A204.1 (cell line): ENCODE results near the gene SSBP2.

ENCODE experiments used
- FAIRE-seq: peaks from 2 replicates; lab custom pipeline; 2012; peaks lifted over from hg19 to GRCh38; lab: Jason Lieb, UNC

Gene SSBP2

DNA sequence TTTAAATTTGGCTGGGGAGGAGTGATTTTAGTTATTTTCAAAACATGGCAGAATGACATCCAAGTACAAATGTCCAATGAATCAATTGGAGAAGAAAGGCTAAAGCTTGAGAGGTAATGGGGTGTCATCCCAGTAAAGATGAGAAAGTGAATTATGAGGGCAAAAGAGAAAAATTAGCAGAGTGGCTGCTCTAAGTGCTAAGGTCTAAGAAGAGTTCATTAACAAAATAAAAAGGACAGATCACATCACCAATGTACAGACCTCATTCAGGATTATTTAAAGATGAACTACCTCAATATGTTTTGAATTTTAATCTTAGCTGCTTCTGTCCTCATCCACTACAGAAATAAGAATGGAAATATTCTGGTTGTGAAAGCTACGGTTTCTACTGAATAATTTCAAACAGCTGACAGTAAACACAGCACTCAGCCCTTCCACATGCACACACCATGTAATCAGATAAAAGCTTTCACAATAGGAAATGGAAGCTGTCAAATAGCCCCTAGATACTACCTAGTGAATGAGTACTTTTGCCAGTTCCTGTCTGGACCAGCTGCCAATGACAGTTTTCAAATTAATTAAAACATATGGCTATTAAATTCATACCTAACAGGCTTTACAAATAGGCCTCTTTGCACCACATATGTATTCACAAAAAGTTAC lies 171.5 kb downstream of the SSBP2 start:
- no peak for FAIRE-seq

DNA sequence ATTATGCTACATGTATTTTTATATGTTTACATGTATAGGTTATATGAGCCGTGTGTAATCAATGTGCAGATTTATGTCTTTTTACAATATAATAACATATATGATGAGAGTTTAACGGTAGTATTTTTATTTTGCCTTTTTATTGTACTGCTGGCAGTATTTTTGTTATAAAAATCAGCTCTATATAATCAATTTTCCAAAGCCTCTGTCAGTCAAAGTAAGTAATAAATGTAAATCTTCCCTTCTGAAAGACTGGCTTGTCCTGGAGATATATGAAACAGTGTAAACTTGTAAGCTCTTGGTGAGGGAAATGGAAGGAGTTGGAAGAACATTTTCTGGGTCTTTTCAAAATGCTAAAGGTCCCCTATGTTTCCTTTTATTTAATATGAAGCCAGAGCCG lies 173.8 kb downstream of the SSBP2 start:
- FAIRE-seq: no peak

DNA sequence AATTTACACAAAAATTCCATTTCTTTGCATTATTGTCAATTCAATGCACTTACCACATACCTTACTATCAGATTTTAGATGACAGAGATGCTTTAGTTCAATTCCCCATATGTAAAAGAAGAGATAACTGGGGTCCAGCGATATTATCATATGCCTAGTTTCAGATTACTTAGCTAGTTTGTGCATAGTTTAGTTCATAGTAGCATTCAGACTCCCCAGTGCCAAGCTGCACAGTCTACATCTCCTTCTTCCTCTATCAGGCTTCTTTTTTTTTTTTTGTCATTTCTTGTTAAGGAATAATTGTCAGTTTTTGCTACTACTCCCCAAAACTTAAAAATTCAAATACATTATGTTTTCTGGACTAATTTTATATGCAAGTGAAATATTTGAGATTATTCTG lies 175.0 kb downstream of the SSBP2 start:
- no peak for FAIRE-seq

DNA sequence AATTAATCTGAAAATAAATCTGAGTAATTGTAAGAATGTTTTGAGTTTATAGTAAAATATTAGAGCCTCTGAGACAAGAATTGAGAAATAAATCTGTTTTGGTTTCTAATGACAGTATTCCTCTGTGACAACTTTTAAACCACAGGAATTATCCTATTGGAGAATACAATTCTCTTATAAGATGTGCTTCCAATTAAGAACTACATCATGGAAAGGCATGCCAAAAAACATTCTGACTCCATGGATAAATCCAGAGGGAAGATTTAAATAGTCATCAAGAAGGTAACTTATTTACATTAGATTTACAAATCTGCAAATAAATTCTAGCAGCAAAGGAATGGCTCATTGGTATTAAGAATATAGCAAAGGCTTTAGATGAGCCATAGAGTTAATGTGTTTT lies 178.7 kb downstream of the SSBP2 start:
- peak; percentile 30 for FAIRE-seq

DNA sequence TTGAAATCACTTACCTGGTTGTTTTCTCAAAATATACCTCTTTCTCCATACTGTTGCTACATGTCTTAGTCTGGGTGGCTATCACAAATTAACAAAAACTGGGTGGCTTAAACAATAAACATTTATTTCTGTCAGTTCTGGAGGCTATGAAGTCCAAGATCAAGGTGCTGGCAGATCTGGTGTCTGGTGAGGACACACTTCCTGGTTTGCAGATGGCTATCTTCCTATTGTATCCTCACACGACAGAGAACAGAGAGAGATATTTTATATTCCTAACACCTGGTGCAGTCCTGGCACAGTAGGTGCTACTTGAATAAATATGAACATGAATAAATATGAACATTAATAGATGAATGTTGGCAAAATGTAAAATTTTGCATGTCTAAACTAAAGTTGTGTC lies 192.7 kb downstream of the SSBP2 start:
- no peak for FAIRE-seq

DNA sequence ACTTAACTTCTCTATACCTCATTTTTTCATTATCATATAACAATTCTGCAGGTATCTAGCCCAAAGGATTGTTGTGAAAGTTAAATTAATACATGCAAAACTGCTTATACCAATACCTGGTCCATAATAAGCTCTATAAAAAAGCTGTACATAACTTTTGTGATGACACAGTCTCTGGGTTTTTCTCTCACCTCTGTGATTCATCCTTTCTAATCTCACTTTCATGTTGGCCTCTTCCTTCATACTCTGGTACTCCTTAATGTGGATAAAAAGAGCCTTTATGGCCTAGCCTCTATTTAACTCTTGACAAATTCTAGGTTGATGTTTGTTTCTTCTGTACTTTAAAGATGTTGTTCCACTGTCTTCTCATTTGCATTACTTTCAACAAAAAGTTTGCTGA lies 194.1 kb downstream of the SSBP2 start:
- no peak for FAIRE-seq

DNA sequence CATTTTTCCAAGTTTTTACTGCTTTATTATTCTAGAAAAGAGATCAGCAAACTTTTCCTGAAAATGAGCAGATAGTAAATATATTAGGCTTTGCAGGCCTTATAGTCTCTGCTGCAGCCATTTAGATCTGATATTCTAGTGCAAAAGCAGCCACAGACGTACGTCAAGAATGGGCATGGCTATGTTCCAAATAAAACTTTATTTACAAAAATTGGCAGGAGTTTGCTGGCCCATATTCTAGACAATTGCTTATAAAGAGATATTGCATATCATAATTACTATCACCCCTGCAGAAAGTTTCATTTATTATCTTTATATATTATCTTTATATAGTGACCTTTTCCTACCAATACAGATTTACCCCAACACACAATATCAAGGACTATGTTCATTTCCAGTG lies 195.0 kb downstream of the SSBP2 start:
- no peak for FAIRE-seq

DNA sequence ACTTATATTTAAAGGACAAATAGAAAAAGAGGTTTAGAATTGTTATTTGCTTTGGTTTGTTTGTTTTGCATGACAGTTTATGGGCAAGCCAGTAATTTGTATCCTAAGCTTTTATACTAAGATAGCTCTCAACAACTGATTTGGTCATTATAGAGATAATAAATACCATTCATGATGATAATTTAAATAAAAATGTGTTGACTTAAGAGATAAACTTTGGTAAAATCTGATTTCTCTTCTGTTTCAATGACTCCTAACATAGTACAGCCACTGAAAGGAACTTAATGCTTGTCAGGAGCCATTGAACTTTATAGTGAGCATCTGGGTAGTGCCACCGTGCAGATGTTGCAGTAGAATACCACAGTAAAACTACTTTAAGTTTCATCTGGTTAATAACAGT lies 196.2 kb downstream of the SSBP2 start:
- no peak for FAIRE-seq

DNA sequence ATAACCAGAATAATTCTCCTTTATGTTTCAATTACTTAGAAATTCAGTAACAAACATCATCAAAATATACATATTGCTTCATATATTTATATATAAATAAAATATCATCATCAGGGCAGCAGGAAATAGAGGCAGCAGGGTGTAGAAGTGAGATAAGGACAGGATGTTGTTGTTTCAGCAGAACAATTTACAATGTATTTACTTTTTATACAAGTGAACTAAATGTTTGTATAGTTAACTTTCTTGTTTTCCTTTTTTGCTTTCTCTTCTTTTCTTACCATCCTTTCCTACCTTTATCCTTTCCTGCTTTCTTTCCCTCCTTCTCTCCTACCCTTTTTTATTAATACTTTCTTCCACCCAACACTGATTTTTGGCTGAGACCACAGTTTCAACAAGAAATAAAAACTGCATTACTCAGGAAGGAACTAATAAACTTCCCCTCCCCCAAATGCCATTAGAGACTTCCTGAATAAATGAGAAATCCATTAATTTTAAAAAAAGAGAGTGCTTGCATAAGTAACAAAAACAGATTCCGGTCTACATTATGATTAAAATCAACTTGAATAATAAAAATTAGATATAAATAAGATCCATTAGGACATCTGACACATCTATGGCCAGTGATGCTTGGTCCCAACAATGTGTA lies 197.2 kb downstream of the SSBP2 start:
- FAIRE-seq: no peak

DNA sequence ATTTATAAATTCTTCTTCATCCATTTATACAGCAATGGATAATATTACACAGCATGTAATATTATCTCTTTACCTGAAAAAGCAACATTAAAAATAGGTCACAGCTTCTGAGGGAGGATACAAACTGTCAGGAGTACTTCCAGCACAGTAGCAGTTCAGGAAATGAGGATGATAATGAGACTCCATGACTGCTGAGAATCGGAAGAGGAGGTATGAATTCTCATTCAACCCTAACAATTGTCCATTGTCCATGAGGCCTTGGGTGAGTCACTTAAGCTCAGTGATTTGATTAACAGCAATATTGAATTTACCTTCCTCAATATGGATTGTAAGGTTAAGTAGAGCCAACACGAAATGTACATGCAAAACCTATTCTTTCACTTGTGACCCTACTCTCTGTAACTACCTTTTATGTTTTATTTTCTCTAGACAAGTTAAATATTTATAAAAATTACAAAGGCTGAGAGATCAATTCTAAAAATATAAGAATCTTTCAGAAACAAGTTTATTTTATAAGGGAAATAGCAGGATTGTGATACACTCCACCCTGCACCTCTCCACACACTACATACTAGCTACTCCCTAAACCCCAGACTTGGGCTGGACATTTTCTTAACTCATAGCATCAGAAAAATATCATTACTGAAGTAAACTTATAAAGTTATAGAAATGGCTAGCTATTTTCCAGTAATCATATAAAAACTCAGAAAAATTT lies 197.9 kb downstream of the SSBP2 start:
- FAIRE-seq: no peak

DNA sequence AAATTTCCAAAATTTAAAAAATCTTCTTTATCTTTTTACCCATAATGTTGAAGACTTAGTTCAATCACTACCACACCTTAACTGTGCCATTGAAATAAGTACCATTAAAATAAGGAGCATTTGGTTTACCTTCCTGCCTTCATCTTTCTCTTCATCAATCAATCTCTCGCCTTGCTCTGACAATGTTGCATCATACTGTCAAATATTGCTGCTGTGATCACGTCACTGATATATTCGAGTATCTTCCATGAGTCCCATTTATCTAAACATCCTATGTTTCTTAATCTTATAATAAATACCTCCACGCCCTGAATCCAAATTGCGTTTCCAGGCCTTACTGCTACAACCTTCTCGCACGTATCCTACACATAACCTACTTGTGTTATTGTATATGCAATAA lies 201.8 kb downstream of the SSBP2 start:
- no peak for FAIRE-seq

DNA sequence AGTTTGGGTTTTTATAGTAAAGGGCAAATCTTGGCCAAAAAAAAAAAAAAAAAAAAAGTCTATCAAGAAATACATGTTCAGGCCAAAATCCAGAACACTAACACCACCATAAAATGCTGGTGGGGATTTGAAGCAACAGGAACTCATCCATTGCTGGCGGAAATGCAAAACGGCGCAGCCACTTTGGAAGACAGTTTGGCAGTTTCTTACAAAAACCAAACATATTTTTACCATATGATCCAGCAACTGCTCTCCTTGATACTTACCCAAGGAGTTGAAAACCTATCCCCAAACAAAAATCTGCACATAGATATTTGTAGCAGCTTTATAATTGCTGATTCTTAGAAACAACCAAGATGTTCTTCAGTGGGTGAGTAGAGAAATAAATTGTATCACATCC lies 203.9 kb downstream of the SSBP2 start:
- no peak for FAIRE-seq

DNA sequence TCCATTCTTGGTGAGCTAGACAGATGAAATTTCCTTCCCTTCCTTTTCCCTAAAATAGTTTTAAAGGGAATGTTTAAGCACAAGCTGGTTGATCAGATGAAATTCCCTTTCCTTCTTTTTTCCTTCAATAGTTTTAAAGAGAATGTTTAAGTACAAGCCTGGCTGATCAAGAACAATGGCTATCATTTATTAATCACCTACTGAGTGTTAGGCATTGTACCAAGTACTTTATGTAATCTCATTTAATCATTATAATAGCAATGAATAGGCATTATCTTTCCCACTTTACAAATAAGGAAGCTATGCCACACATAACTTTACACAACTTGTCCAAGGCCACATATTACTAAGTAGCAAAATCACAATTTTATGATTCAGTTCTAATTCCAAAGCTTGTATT lies 205.0 kb downstream of the SSBP2 start:
- FAIRE-seq: no peak

DNA sequence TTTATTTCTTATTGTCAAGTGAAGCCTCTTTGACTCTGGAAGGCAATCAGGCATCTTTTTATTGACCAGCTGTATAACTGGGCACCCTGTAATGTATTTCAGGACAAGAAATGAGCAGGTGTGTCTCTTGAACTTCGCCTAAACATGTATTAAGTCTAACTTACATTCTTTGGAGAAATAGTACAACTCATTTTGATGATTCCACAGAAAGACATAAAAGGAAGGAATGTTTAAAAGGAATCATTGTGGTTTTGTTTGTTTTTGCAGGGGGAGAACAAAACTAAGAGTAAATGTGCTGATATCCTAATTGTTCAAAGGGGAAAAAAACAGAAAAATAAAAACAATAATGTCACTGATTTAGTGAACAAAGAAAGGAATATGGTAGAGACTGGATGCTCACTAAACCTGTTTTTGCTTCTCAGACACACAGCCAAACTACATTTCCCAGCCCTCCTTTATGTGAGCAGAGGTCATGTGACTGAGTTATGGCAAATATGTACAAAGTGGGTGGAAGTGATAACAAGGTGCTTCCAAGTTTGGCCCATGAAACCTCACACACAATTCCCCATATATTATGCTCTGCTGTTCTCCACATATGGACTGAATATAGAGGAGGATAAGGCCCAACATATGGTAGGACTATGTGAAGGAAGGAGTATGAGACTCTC lies 206.4 kb downstream of the SSBP2 start:
- no peak for FAIRE-seq

DNA sequence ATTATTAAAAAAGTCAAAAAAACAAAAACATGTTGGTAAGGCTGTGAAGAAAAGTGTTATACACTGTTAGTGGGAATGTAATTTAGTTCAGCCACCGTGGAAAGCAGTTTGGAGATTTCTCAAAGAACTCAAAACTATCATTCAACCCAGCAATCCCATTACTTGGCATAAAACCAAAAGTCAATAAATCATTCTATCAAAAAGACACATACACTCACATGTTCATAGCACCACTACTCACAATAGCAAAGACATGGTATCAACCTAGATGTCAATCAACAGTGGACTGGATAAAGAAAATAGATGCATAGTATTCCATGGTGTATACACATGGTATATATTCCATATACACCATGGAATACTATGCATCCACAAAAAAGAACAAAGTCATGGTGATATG lies 208.7 kb downstream of the SSBP2 start:
- FAIRE-seq: no peak

DNA sequence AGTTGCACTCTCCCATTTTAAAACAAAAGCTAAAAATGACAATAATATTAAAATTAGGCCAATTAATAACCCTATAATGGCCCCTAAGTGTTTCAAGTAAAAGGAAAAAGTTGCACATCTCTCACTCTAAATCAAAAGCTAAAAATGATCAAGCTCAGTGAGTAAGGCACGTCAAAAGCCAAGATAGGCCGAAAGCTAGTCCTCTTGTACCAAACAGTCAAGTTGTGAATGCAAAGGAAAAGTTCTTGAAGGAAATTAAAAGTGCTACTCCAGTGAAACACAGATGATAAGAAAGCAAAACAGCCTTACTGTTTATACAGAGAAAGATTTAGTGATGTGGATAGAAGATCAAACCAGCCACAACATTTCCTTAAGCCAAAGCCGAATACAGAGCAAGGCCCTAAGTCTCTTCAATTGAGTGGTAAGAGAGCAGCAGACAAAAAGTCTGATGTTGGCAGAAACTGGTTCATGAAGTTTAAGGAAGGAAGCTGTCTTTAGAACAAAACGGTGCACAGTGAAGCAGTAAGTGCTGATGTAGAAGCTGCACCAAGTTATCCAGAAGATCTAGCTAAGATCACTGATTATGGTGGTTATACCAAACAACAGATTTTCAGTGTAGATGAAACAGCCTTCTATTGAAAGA lies 212.9 kb downstream of the SSBP2 start:
- no peak for FAIRE-seq

DNA sequence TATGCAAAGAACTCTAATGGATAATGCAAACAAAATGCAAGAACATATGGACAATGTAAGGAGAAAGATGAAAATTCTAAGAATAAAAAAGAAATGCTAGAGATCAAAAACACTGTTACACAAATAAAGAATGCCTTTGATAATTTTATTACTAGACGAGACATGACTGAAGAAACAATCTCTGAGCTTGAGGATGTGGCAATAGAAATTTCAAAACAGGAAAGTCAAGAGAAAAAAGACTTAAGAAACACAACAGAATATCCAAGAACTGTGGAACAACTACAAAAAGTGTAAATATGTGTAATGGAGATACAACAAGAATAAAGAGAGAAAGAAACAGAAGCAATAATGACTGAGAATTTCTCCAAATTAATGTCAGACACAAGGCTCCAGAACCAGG lies 216.5 kb downstream of the SSBP2 start:
- no peak for FAIRE-seq

DNA sequence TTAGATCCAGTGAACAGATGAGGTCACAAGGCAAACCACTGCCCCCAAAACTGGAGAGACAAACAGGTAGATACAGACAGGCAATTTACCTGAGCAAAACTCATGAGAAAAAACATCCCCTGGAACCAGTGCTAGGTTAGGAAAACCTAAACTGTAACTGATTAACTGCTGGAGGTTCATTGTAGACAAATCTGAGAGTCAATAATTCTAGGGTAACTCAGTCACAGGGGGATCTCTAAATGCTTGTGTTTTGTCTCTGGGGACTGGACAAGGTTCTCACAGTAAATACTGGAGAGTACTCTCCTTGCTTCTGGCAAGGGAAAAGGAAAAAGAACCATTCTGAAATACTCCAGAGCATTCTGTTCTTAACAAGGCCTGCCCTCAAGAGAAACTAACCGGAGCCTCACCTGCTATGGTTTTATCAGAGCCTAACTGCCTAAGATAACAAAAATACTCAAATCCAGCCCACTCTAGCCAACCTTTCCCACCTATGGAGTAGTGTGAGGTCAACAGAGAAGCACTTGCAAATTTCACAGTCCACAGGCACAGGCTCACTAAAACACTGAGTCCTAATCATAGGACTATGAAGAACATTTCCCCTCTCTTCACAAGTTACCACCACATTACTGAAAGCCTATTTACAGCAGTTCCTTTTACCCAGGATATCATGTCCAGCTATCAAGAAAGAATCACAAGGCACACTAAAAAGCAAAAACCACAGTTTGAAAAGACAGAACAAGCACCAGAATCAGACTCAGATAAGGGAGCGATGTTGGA lies 217.1 kb downstream of the SSBP2 start:
- FAIRE-seq: no peak

DNA sequence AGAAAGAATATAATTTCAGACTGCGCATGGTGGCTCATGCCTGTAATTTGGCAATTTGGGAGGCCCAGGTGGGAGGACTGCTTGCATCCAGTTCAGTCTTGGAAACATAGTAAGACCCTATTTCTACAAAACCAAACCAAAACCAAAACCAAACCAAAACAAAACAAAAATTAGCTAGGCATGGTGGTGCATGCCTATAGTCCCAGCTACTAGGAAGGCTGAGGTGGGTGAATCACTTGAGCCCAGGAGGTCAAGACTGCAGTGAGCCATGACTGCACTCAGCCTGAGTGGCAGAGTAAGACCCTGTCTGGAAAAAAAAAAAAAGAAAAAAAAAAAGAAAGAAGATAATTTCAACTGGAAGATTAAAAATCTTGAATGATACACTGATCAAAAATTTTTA lies 220.0 kb downstream of the SSBP2 start:
- no peak for FAIRE-seq

DNA sequence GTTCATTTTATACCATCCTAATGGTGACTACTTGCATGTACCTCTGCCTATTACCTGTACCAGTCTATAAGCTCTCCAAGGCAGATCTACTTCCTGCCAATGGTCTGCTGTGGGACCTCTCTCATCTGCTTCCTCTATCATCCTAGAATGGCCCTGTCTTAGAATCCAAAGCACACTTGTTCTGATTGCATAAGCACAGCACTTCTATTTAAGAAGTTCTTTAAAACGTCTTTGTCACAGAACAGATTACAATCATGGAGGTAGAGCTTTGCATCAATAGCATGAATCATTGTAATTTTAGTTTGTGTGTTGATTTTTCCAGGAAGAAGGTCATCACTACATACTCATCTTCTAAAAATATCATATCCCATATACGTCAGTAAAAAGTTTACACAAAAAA lies 225.2 kb downstream of the SSBP2 start:
- FAIRE-seq: no peak

DNA sequence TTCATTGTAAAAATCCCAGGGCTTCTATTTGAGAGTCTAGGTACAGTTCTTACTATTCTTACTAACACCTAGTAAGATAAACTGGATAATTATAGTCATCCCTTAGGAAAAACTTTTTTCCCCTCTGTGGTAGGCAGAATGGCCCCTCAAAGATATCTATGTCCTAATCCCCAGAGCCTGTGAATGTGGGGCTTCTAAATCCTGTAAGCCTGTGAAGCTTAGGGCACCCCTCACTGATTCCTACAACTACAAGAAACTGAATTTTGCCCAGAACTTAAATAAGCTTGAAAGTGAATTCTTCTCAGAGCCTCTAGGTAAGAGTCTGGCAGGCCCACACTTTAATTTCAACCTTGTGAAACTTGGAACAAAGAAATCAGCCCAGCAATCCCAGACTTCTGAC lies 226.9 kb downstream of the SSBP2 start:
- FAIRE-seq: no peak

DNA sequence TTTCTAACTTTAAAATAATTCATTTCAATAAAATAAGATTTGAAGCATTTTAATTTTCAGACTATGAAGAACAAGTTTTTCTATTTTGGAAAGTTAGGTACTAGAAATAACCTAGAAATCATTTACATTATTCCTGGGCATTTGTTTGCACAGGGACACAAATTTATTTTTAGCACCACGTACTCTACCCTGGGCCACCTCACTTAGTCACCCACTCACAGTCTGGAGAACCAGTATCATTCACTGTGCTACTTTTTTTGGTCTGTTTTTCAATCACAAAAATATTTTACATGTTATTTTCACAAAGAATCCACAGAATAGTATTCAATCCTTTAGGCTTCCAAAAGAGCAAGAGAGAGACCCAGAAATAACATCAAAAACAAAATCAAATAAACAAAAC lies 228.3 kb downstream of the SSBP2 start:
- no peak for FAIRE-seq
